Nephron (organoid): ENCODE measurements around the gene EMX2.
"Not testable (repeated sequence)": the region's sequence is repeated elsewhere in the genome, so short reads cannot be mapped to it uniquely, and the experiment has no call there.

Experiments used
- H3K27ac Mint-ChIP-seq, 3 experiments: 2 replicates each; pipeline ENCODE4 v1.8.0; 2020; ENCODE audit warnings: mixed read lengths in 3 of 3, mild to moderate bottlenecking in 2 of 3, moderate library complexity in 1 of 3
- H3K27me3 Mint-ChIP-seq: 2 replicates; pipeline ENCODE4 v1.8.0; 2021; ENCODE audit warnings: low read depth, mild to moderate bottlenecking, moderate library complexity, mixed read lengths
- H3K36me3 Mint-ChIP-seq: 2 replicates; pipeline ENCODE4 v1.8.0; 2020; ENCODE audit warnings: low read depth, mixed read lengths
- H3K4me1 Mint-ChIP-seq: 2 replicates; pipeline ENCODE4 v1.8.0; 2020; ENCODE audit warnings: mixed read lengths
- H3K4me3 Mint-ChIP-seq, 3 experiments: 2 replicates each; pipeline ENCODE4 v1.8.0; 2020; ENCODE audit warnings: mild to moderate bottlenecking in 3 of 3, mixed read lengths in 3 of 3, moderate library complexity in 2 of 3
- H3K9me3 Mint-ChIP-seq: 2 replicates; pipeline ENCODE4 v1.8.0; 2020; ENCODE audit warnings: mixed read lengths
- TF ChIP-seq, protein P1 (sequence below), 3 experiments: fragments of 200-600 bp; sonication (generic); IDR thresholded peaks; one replicate each; pipeline ENCODE4 v1.5.0; 2021; ENCODE audit warnings: antibody characterized with exemption in 3 of 3; ENCODE audit not compliant: unreplicated experiment in 3 of 3

The EMX2 gene

DNA sequence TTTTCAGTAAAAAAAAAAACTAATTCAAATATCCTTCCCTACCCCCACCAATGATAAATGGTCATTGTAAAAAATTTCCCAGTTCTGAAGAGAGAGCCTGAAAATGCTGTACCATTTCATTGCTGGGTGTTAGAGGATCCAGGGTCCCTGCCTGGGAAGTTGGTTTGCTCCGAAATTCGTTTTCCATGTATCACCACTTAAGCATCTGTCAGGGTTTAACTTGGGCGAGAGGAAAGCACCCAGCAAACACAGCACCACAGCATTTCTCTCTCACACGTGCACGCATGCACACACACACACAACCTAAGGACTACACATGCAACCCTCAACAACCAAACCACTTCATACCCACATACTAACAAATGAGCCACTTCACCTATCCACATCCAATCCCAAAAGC is 42.1 kb upstream of the EMX2 start:
- no peak overlapping the region for H3K4me3 Mint-ChIP-seq
- TF ChIP-seq, protein P1, sequence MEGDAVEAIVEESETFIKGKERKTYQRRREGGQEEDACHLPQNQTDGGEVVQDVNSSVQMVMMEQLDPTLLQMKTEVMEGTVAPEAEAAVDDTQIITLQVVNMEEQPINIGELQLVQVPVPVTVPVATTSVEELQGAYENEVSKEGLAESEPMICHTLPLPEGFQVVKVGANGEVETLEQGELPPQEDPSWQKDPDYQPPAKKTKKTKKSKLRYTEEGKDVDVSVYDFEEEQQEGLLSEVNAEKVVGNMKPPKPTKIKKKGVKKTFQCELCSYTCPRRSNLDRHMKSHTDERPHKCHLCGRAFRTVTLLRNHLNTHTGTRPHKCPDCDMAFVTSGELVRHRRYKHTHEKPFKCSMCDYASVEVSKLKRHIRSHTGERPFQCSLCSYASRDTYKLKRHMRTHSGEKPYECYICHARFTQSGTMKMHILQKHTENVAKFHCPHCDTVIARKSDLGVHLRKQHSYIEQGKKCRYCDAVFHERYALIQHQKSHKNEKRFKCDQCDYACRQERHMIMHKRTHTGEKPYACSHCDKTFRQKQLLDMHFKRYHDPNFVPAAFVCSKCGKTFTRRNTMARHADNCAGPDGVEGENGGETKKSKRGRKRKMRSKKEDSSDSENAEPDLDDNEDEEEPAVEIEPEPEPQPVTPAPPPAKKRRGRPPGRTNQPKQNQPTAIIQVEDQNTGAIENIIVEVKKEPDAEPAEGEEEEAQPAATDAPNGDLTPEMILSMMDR (IDR thresholded peaks at IDR 0.05; ENCODE audit: unreplicated experiment in 3 of 3) = no peak
- H3K9me3 Mint-ChIP-seq = peaks cover 5% of the 10 kb centered on the region
- peaks cover 26% of the 10 kb centered on the region for H3K4me1 Mint-ChIP-seq
- no peak overlapping the region for H3K27ac Mint-ChIP-seq
- H3K36me3 Mint-ChIP-seq = peaks cover 9% of the 10 kb centered on the region
- H3K27me3 Mint-ChIP-seq = peaks cover 19% of the 10 kb centered on the region

DNA sequence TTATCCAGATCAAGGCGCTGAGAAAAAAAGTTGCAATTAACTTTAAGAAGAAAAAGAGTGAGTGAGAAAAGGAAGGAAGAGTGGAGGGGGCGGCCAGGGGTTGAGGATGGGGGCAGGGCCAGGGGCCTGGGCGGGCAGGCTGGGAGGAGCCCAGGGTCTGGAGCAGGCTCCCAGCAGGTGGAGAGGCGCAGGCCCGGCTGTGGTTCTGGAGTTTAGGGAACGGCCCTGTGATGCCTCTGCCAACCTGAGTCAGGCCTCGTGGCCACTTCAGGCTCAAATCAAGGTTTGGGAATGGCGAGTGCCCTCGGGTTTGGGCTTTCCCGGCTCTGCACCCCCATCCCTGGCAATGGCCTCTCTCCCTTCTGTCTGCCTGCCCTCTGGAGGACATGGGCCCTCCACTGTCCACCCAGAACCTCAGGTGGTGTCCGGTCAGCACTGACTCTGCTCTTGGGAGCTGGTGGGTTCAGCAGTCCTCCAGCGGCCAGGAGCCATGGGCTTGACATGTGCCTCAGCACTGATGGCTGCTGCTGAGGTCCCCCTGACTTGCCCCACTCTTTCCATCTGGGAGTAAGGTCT is 41.0 kb upstream of the EMX2 start:
- TF ChIP-seq, protein P1 (IDR thresholded peaks at IDR 0.05; ENCODE audit: unreplicated experiment in 3 of 3) = no peak
- Mint-ChIP-seq H3K36me3 (peaks cover 3% of the 10 kb centered on the region), H3K4me3 (no peak overlapping the region), H3K27me3 (peaks cover 17% of the 10 kb centered on the region), H3K4me1 (peaks cover 23% of the 10 kb centered on the region), H3K27ac (peak overlapping the region in 1 of 3 experiments; percentile 7), H3K9me3 (peaks cover under 1% of the 10 kb centered on the region)

DNA sequence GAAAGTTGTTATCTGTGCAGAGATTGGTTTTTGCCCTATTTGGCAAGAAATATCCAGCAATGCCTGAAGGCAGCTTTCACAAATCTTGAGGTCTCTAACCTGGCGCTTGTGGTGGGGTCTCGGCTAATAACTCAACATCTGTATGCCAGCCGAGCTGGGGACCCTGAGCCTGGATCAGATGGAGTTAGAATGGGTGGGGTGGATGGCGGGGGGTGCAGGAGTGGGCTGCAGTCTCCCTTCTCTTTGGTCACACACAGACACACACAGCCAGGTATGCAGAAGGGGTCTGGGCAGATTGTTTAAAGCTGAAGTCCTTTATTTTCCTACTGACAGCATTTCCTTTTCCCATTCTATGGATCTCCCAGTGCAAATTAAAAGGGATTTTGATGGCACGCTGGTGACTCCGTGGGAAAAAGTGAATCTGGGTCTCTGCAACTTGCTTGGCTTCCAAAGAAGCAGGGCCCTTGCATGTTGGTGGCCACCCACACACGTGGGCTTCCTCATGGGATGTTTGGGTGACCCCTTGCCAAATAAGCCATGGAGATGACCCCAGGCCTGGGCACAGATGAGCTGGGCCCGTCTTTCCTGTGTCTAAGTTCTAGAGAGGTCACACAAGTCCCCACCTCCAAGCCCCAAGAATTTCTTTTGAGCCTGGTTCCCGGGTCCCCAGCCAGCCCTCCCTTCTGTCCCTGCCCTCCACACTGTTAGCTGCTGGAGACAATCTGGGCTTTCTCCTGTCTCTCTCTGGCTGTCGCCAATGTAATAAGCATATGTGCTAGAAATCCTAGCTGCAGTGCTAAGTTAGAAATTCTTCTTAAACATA is 39.9 kb upstream of the EMX2 start:
- Mint-ChIP-seq H3K9me3 (peaks cover 2% of the 10 kb centered on the region), H3K27me3 (peaks cover 14% of the 10 kb centered on the region), H3K27ac (peak overlapping the region; percentile 75 to 86 (median 82)), H3K4me1 (peaks cover 19% of the 10 kb centered on the region), H3K4me3 (peak overlapping the region in 2 of 3 experiments; percentile 1 to 6), H3K36me3 (peaks cover 4% of the 10 kb centered on the region)
- TF ChIP-seq, protein P1 (IDR thresholded peaks at IDR 0.05; ENCODE audit: unreplicated experiment in 3 of 3) = no peak

- H3K36me3 Mint-ChIP-seq = peaks cover 4% of the 10 kb centered on the region
- H3K4me1 Mint-ChIP-seq = peaks cover 19% of the 10 kb centered on the region
- peaks cover 2% of the 10 kb centered on the region for H3K9me3 Mint-ChIP-seq
- H3K27me3 Mint-ChIP-seq = peaks cover 14% of the 10 kb centered on the region
- H3K4me3 Mint-ChIP-seq = peak overlapping the region in 2 of 3 experiments; percentile 6 to 36
- H3K27ac Mint-ChIP-seq = peak overlapping the region; percentile 75 to 86 (median 82)
- TF ChIP-seq, protein P1 (IDR thresholded peaks at IDR 0.05; ENCODE audit: unreplicated experiment in 3 of 3) = no peak
Measured at GRCh38 chr10:117503244-117504205, 39.0 kb upstream of the EMX2 start.

DNA sequence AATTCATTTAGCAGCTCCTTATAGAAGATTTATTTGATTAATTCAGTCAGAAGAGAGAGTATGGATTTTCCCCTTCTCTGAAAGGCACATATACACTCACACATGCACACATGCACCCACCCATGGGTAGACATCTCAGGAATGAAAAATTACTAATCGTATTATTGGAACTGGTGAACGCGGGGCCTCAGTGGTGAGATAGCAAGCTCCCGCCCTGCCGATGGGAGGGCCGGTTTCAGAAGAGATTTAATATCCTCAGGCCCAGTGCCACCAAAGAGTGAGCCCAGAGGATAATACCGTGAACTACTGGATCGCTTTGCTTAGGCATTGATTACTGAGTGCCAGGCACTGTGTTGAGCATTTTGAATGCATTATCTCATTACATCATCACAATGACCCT is 38.0 kb upstream of the EMX2 start:
- TF ChIP-seq, protein P1 (IDR thresholded peaks at IDR 0.05; ENCODE audit: unreplicated experiment in 3 of 3) = no peak
- H3K27ac Mint-ChIP-seq = peak overlapping the region in 1 of 3 experiments; percentile 86
- peaks cover 19% of the 10 kb centered on the region for H3K4me1 Mint-ChIP-seq
- no peak overlapping the region for H3K4me3 Mint-ChIP-seq
- H3K27me3 Mint-ChIP-seq = peaks cover 17% of the 10 kb centered on the region
- H3K36me3 Mint-ChIP-seq = peaks cover 5% of the 10 kb centered on the region
- H3K9me3 Mint-ChIP-seq = peaks cover 2% of the 10 kb centered on the region

DNA sequence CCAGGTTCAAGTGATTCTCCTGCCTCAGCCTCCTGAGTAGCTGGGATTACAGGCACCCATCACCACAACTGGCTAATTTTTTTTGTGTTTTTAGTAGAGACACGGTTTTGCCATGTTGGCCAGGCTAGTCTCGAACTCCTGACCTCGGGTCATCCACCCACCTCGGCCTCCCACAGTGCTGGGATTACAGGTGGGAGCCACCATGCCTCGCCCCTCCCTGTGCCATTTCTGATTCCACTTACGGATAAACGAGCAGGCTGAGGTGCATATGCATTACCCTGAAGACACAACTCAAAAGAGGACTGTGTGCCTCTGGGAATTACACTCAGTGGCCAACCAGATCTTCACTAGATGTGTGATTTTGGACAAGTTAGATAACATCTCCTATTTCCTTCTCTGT is 35.5 kb upstream of the EMX2 start:
- peaks cover 10% of the 10 kb centered on the region for H3K27me3 Mint-ChIP-seq
- not testable (repeated sequence) for H3K9me3 Mint-ChIP-seq, H3K4me3 Mint-ChIP-seq, H3K36me3 Mint-ChIP-seq, H3K27ac Mint-ChIP-seq
- H3K4me1 Mint-ChIP-seq = peaks cover 19% of the 10 kb centered on the region
